Naive thymus-derived CD4-positive, alpha-beta T cell (primary cell): ENCODE data around the gene IRF3. TPM values are rescaled to one million over a fixed set of nuclear protein-coding genes. Genes with fewer than 3 reads are reported as not detected.
"Not testable (repeated sequence)": the region's sequence is repeated elsewhere in the genome, so short reads cannot be mapped to it uniquely, and the experiment has no call there.

ENCODE experiments used
- ATAC-seq: fragments of 150-1000 bp; cut with Tn5 transposase; 2 replicates; pipeline ENCODE4 v1.10.0; 2021; ENCODE audit warnings: mild to moderate bottlenecking, moderate library complexity
- CTCF ChIA-PET: fragments of 350-600 bp; sonication (Branson Sonifier 250); formaldehyde crosslinking; loops from one replicate; lab custom pipeline; 2021; ENCODE audit warnings: antibody characterized with exemption; lab: Charles Lee
- POLR2A ChIA-PET: fragments of 350-600 bp; sonication (Branson Sonifier 250); formaldehyde crosslinking; loops from one replicate; lab custom pipeline; 2021; ENCODE audit warnings: antibody characterized with exemption, inconsistent platforms; lab: Charles Lee
- DNase-seq, 9 donors: peaks; one replicate each; pipeline versions ENCODE4 v3.0.0 to v3.0.0-alpha.2; 2020 to 2022; ENCODE audit warnings: mixed read lengths in 1 of 9
- H3K27ac ChIP-seq: one replicate; pipeline ENCODE4 v1.7.0; 2013; ENCODE audit warnings: mild to moderate bottlenecking, low read depth, low read length, moderate library complexity
- H3K27me3 ChIP-seq, 2 donors: one replicate each; pipeline ENCODE4 v1.7.0; 2013; ENCODE audit warnings: low read length in 2 of 2, mild to moderate bottlenecking in 2 of 2, moderate library complexity in 2 of 2; ENCODE audit not compliant: control insufficient read depth in 2 of 2, insufficient read depth in 2 of 2
- H3K36me3 ChIP-seq, 3 experiments: 1 replicate in 2 of 3; 2 replicates in 1 of 3; pipeline ENCODE4 v1.7.0; 2013; ENCODE audit warnings: low read length in 3 of 3, mild to moderate bottlenecking in 3 of 3, moderate library complexity in 1 of 3; ENCODE audit not compliant: insufficient read depth in 3 of 3, control insufficient read depth in 2 of 3
- H3K4me1 ChIP-seq, 2 donors: one replicate each; pipeline ENCODE4 v1.7.0; 2013; ENCODE audit warnings: low read length in 2 of 2, mild to moderate bottlenecking in 2 of 2, moderate library complexity in 1 of 2; ENCODE audit not compliant: control insufficient read depth in 2 of 2, insufficient read depth in 2 of 2
- H3K4me3 ChIP-seq: 2 replicates; pipeline ENCODE4 v1.7.0; 2013; ENCODE audit warnings: mild to moderate bottlenecking, low read length
- H3K9me3 ChIP-seq, 3 experiments: 1 replicate in 2 of 3; 2 replicates in 1 of 3; pipeline ENCODE4 v1.7.0; 2013; ENCODE audit warnings: low read length in 3 of 3; ENCODE audit not compliant: control insufficient read depth in 2 of 3
- H3K27ac Mint-ChIP-seq, 9 donors: one replicate each; pipeline ENCODE4 v1.8.0; 2020 to 2022; ENCODE audit warnings: mixed read lengths in 9 of 9, mild to moderate bottlenecking in 8 of 9, moderate library complexity in 5 of 9, inconsistent platforms in 2 of 9
- H3K27me3 Mint-ChIP-seq, 5 donors: one replicate each; pipeline ENCODE4 v1.8.0; 2021 to 2022; ENCODE audit warnings: mixed read lengths in 5 of 5, mild to moderate bottlenecking in 1 of 5
- H3K36me3 Mint-ChIP-seq, 5 donors: one replicate each; pipeline ENCODE4 v1.8.0; 2020 to 2022; ENCODE audit warnings: mixed read lengths in 5 of 5, mild to moderate bottlenecking in 3 of 5, inconsistent platforms in 1 of 5
- H3K4me1 Mint-ChIP-seq, 7 donors: one replicate each; pipeline ENCODE4 v1.8.0; 2020 to 2022; ENCODE audit warnings: mixed read lengths in 7 of 7, mild to moderate bottlenecking in 3 of 7, inconsistent platforms in 1 of 7
- H3K4me3 Mint-ChIP-seq, 10 donors: one replicate each; pipeline ENCODE4 v1.8.0; 2020 to 2022; ENCODE audit warnings: mild to moderate bottlenecking in 10 of 10, mixed read lengths in 10 of 10, moderate library complexity in 6 of 10, inconsistent platforms in 2 of 10
- H3K9me3 Mint-ChIP-seq, 11 donors: one replicate each; pipeline ENCODE4 v1.8.0; 2020 to 2022; ENCODE audit warnings: mixed read lengths in 11 of 11, mild to moderate bottlenecking in 4 of 11, inconsistent platforms in 1 of 11, moderate library complexity in 1 of 11
- intact Hi-C, 2 donors: fragments of 100-400 bp; cut with micrococcal nuclease; formaldehyde crosslinking; loops; one replicate each; pipeline ENCODE4 v1.15.1; 2023
- polyA plus RNA-seq, 2 donors: library from polyadenylated mRNA; unstranded; fragments of 300-500 nt; fragmentation: Illumina TruSeq; gene quantifications; one replicate each; pipeline ENCODE4 v1.2.3, GENCODE V29; 2021
- total RNA-seq, 6 experiments: library from RNA in 5 of 6; stranded (reverse) in 5 of 6; gene quantifications; 1 replicate in 5 of 6; 2 replicates in 1 of 6; pipeline ENCODE4 v1.2.3 and lab custom pipeline; 2021 to 2026

Gene IRF3
- total and polyA plus RNA-seq, 7 experiments from 2014 or later, result 55.5 to 346 (median 178) TPM

DNA sequence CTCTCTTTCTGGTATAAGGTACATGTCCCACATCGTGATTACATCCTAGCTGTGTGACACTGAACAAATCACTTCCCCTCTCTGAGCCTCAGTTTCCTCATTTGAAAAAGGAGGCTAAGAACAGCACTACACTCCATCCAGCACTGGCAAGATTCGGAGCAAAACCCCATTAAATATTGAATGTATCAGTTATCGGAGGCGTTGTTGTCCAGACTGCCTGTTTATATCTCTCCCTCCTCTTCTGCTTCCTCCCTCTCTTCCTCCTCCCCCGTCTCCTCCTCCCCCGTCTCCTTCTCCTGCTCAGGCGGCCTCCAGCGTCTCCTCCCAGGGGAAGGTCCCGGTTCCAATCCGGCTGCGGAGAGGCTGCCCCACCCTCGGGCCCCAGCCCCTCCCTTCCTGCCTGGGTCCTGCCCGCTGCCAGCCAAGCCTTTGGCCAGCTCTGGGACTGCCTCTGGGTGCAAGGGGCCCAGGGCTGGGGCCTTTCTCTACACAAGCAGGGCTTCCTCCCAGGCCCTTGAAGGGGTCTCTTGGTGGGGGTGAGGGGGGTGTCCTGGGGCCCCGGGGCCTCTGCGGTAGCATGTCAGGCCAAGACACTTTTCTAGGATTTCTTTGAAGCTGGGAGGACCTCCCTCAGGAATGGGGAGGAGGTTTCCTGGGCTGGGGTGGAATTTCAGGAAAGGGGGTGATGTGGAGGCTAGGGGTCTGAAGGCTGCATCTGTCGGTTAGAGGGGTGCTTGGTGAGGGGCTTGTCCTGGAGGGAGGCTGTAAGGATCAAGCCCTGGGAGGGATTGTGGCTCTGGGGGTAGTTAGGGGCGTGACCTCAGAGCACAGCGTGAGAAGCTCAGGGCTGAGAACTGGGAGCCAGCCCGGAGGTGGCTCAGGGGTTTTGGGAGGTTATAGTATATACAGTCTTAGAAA is 27.6 kb downstream of the IRF3 start:
- Mint-ChIP-seq H3K4me1 (peaks cover 38 to 50% (median 44%) of the 10 kb centered on the region in 7 donors), H3K4me3 (peak overlapping the region; percentile 34 to 96 (median 82))
- intact Hi-C loops, result no loop called here

DNA sequence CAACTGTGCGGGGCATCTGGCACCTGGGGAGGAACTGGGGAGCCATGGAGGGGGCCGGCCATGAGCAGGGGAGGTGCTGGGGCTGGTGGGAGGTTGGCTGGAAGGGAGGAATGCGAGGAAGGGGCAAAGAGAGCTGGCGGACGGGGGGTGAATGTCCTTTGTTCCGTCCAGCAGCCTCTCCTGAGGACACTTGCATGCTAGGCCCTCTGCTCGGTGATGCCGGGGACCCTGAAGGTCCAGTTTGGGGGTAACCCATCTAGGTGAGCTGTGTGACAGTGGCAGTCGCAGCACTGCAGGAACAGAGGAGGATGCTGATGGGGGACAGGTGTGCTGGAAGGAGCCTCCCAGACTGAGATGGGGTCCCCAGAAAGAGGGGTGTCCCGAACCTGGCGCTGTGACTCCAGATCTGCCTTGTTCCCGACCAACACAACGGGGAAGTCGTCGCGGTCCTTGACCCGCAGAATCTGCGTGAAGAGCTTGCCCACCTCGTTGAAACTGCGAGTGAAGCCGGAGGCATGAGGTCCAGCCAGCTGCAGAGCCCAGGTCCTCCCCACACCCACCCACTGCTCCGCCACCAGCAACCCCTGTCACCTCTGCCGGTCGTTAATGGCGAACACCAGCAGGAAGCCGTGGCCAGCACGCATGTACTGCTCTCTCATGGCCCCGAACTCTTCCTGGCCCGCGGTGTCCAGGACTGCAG is 29.3 kb downstream of the IRF3 start:
- H3K4me3 Mint-ChIP-seq, result no peak overlapping the region
- H3K27ac Mint-ChIP-seq, result peak overlapping the region in 4 of 9 donors; percentile 21 to 64 (median 46)

More for the DNA sequence above, 27.6 kb downstream of the IRF3 start:
- POLR2A ChIA-PET, result interaction anchor here (1.2 to 1.9 kb wide), 3 partner anchors 22 to 47 kb away, joined by 3 to 5 read pairs (median 4); partner anchors contain the start of gene PRR12
- ATAC-seq (no peak), DNase-seq (no peak)
- H3K27me3 Mint-ChIP-seq, result peaks cover 0 to 6% (median 0%) of the 10 kb centered on the region in 5 donors
- Histone ChIP-seq H3K27ac (peak overlapping the region; percentile 41), H3K4me1 (peaks cover 23 to 35% of the 10 kb centered on the region in 2 donors), H3K36me3 (peaks cover 0 to 4% (median 0%) of the 10 kb centered on the region in 3 experiments), H3K9me3 (no peaks in the 10 kb centered on the region), H3K4me3 (no peak overlapping the region), H3K27me3 (no peaks in the 10 kb centered on the region)
- CTCF ChIA-PET, result no interaction called here
- H3K27ac Mint-ChIP-seq, result peak overlapping the region; percentile 69 to 96 (median 87)
- H3K9me3 Mint-ChIP-seq, result peaks cover 0 to 2% (median 0%) of the 10 kb centered on the region in 11 donors
- peaks cover 0 to 2% (median 0%) of the 10 kb centered on the region in 5 donors for H3K36me3 Mint-ChIP-seq

DNA sequence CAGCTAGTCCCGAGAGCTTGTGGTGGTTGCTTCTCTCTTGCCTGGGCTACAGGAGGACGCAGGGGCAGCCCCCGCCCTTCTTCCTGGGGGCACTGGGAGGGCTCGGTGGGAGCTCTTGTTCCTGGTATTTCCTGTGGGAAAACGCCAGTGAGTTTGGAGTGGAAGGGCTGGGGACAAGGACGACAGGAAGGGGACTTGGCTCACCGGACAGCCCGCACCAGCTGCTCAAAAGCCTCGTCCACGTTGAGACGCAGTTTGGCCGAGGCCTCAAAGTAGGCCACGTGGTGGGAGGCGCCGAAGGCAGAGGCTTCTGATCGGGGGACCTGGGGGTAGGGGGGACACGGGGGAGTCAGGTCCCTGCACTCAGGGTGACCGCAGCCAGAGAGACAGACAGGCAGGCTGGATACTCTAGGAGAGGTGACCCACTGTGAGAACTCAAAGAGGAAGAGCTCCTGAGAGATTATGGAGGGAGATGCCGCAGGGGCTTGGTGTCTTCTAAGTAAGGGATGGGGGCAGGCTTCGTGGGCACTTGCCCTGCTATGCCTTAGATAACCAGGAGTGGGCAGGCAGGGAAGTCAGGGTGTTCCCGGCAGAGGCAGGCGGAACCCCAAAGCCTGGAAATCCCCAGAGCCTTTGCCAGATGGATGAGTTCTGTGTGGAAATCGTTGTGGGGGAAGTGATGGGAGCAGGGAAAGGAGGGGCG is 30.0 kb downstream of the IRF3 start:
- no peaks in the 10 kb centered on the region for H3K9me3 ChIP-seq
- ChIA-PET POLR2A (no interaction called here), CTCF (no interaction called here)
- no peak overlapping the region for H3K4me3 ChIP-seq
- no peak for DNase-seq
- H3K36me3 ChIP-seq, result no peaks in the 10 kb centered on the region
- Mint-ChIP-seq H3K9me3 (peaks cover 0 to 2% (median 0%) of the 10 kb centered on the region in 11 donors), H3K27me3 (peaks cover 0 to 4% (median 0%) of the 10 kb centered on the region in 5 donors), H3K4me1 (peaks cover 25 to 31% (median 29%) of the 10 kb centered on the region in 7 donors), H3K4me3 (no peak overlapping the region), H3K36me3 (peaks cover 0 to 2% (median 0%) of the 10 kb centered on the region in 5 donors), H3K27ac (peak overlapping the region in 5 of 9 donors; percentile 22 to 64 (median 52))
- H3K4me1 ChIP-seq, result peaks cover 6 to 22% of the 10 kb centered on the region in 2 donors
- intact Hi-C loops, result no loop called here
- no peaks in the 10 kb centered on the region for H3K27me3 ChIP-seq
- no peak for ATAC-seq
- H3K27ac ChIP-seq, result no peak overlapping the region

More for the DNA sequence above, 29.3 kb downstream of the IRF3 start:
- H3K36me3 Mint-ChIP-seq, result peaks cover 0 to 2% (median 0%) of the 10 kb centered on the region in 5 donors
- H3K4me1 Mint-ChIP-seq, result peaks cover 30 to 36% (median 34%) of the 10 kb centered on the region in 7 donors
- DNase-seq, result no peak
- intact Hi-C loops, result no loop called here
- Histone ChIP-seq H3K4me1 (peaks cover 13 to 28% of the 10 kb centered on the region in 2 donors), H3K4me3 (no peak overlapping the region), H3K27me3 (no peaks in the 10 kb centered on the region), H3K27ac (no peak overlapping the region), H3K9me3 (no peaks in the 10 kb centered on the region), H3K36me3 (no peaks in the 10 kb centered on the region)
- CTCF ChIA-PET, result no interaction called here
- POLR2A ChIA-PET, result interaction anchor here (0.6 kb wide), 1 partner anchor 277 kb away, joined by 4 read pairs; no protein-coding TSS in a partner anchor
- no peak for ATAC-seq
- peaks cover 0 to 4% (median 0%) of the 10 kb centered on the region in 5 donors for H3K27me3 Mint-ChIP-seq
- peaks cover 0 to 2% (median 0%) of the 10 kb centered on the region in 11 donors for H3K9me3 Mint-ChIP-seq

DNA sequence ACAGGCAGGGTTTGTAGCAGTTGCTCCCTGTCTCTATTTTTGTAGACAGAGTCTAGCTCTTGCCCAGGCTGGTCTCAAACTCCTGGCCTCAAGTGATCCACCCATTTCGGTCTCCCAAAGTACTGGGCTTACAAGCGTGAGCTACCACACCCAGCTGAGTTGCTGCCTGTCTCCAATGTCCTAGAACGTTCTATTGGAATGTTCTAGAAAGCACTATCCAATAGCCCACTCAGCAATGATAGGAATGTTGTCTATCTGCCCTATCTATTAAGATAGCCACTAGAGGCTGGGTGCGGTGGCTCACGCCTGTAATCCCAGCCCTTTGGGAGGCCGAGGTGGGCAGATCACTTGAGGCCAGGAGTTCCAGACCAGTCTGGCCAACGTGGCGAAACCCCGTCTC is 32.4 kb downstream of the IRF3 start:
- H3K9me3 Mint-ChIP-seq, H3K9me3 ChIP-seq, H3K27me3 ChIP-seq, ATAC-seq, H3K4me3 ChIP-seq, H3K36me3 Mint-ChIP-seq, CTCF ChIA-PET, intact Hi-C loops, H3K27me3 Mint-ChIP-seq, H3K36me3 ChIP-seq, DNase-seq, H3K4me1 ChIP-seq, H3K27ac ChIP-seq, H3K4me3 Mint-ChIP-seq: not testable (repeated sequence)
- Mint-ChIP-seq H3K27ac (peak overlapping the region in 2 of 9 donors; percentile 45 to 65), H3K4me1 (peaks cover 8 to 11% (median 9%) of the 10 kb centered on the region in 7 donors)
- POLR2A ChIA-PET, result interaction anchor here (0.7 kb wide), 1 partner anchor 270 kb away, joined by 6 read pairs; no protein-coding TSS in a partner anchor

DNA sequence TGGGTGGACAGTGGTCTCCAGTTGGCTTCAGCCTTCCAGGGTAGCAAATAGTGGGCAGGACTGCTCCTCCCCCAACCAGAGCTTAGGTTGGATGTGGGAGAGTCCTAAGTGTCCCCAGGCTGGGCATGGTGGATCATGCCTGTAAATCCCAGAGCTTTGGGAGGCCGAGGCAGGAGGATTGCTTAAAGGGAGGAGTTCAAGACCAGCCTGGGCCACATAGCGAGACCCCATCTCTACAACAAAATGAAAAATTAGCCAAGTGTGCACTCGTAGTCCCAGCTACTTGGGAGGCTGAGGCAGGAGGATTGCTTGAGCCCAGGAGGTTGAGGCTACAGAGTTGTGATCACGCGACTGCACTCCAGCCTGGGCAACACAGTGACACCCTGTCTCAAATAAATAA is 33.1 kb downstream of the IRF3 start:
- POLR2A ChIA-PET, result no interaction called here

More for the DNA sequence above, 33.1 kb downstream of the IRF3 start:
- Histone ChIP-seq H3K27ac (no peak overlapping the region), H3K4me1 (no peaks in the 10 kb centered on the region), H3K36me3 (peaks cover 0 to 3% (median 0%) of the 10 kb centered on the region in 3 experiments), H3K4me3 (no peak overlapping the region), H3K27me3 (no peaks in the 10 kb centered on the region), H3K9me3 (no peaks in the 10 kb centered on the region)
- ATAC-seq (no peak), DNase-seq (no peak)
- CTCF ChIA-PET, result no interaction called here
- Mint-ChIP-seq H3K36me3 (peaks cover 0 to 5% (median 0%) of the 10 kb centered on the region in 5 donors), H3K4me1 (peaks cover under 1 to 6% (median 2%) of the 10 kb centered on the region in 7 donors), H3K9me3 (peaks cover 0 to 2% (median 0%) of the 10 kb centered on the region in 11 donors), H3K27ac (peak overlapping the region in 1 of 9 donors; percentile 74), H3K27me3 (no peaks in the 10 kb centered on the region), H3K4me3 (no peak overlapping the region)
- intact Hi-C loops, result no loop called here
